Sigmoid colon (tissue), 7 donors: ENCODE data around the gene LZTS3. TPM values are rescaled to one million over a fixed set of nuclear protein-coding genes. Genes with fewer than 3 reads are reported as not detected.
"Not testable (repeated sequence)": the region's sequence is repeated elsewhere in the genome, so short reads cannot be mapped to it uniquely, and the experiment has no call there.

Experiments used
- DNase-seq: peaks from one replicate; pipeline ENCODE4 v3.0.0-alpha.2; 2019
- H3K27ac ChIP-seq, 4 donors: fragments of 200-600 bp; sonication (generic); one replicate each; pipeline ENCODE4 v1.5.1; 2016 to 2019; ENCODE audit warnings: mild to moderate bottlenecking in 1 of 4
- H3K27me3 ChIP-seq, 3 donors: fragments of 200-600 bp; sonication (generic); one replicate each; pipeline ENCODE4 v1.5.1; 2019; ENCODE audit warnings: mild to moderate bottlenecking in 1 of 3
- H3K36me3 ChIP-seq, 4 donors: fragments of 200-600 bp; sonication (generic); one replicate each; pipeline ENCODE4 v1.5.1; 2016 to 2019
- H3K4me1 ChIP-seq, 4 donors: fragments of 200-600 bp; sonication (generic); one replicate each; pipeline ENCODE4 v1.5.1; 2017 to 2019
- H3K4me3 ChIP-seq, 4 donors: fragments of 200-600 bp; sonication (generic); one replicate each; pipeline ENCODE4 v1.5.1; 2017 to 2019; ENCODE audit warnings: mild to moderate bottlenecking in 2 of 4, moderate library complexity in 1 of 4
- H3K9me3 ChIP-seq, 4 donors: fragments of 200-600 bp in 3 of 4; sonication (generic) in 3 of 4; one replicate each; pipeline versions ENCODE4 v1.5.1 to v1.6.1; 2013 to 2019
- CTCF ChIP-seq, 4 experiments: fragments of 450-650 bp in 3 of 4; fragments of 200-600 bp in 1 of 4; IDR thresholded peaks; one replicate each; pipeline ENCODE4 v1.5.1; 2016 to 2019; ENCODE audit warnings: antibody characterized with exemption in 4 of 4, mild to moderate bottlenecking in 3 of 4, moderate library complexity in 2 of 4
- EP300 ChIP-seq, 4 donors: sonication (generic); formaldehyde crosslinking; IDR thresholded peaks; one replicate each; pipeline ENCODE4 v1.6.1; 2017; ENCODE audit warnings: antibody characterized with exemption in 4 of 4
- POLR2A ChIP-seq, 2 donors: fragments of 450-650 bp; IDR thresholded peaks; one replicate each; pipeline ENCODE4 v1.6.1; 2016; ENCODE audit warnings: antibody characterized with exemption in 2 of 2, mild to moderate bottlenecking in 2 of 2, moderate library complexity in 2 of 2
- POLR2AphosphoS5 ChIP-seq, 4 donors: sonication (generic); formaldehyde crosslinking; IDR thresholded peaks; one replicate each; pipeline ENCODE4 v1.6.1; 2017; ENCODE audit warnings: antibody characterized with exemption in 4 of 4
- WGBS, 2 donors: extraction: QIAGEN DNeasy Blood & Tissue Kit; methylation state at CpG; one replicate each; pipeline ENCODE4 v1.1.7; 2013; 5-methylcytosine and 5-hydroxymethylcytosine counted together
- intact Hi-C: fragments of 100-400 bp; cut with DNase I; formaldehyde crosslinking; loops from one replicate; pipeline ENCODE4 v1.15.1; 2023
- polyA plus RNA-seq, 3 donors: library from polyadenylated mRNA; stranded (reverse); fragments of 200-250 nt; gene quantifications; one replicate each; pipeline ENCODE4 v1.2.3, GENCODE V29; 2013
- total RNA-seq, 4 donors: library from RNA; depleted of rRNA; stranded (reverse); fragments of >200 nt; gene quantifications; one replicate each; pipeline ENCODE4 v1.1.0, GENCODE V29; 2016
- donor health status: healthy with polysubstance abuse.
- donor health status: Bipolar disorder and iron deficiency.
- donor health status: healthy.

LZTS3 gene
- total RNA-seq = 1 to 10 TPM; 5.4 to 9.4 (median 8.4) TPM
- 10 to 100 TPM in 1 of 3 donors, 1 to 10 TPM in 2; 2.4 to 10.5 (median 2.5) TPM for polyA plus RNA-seq

- intact Hi-C loops = loop anchor here (1.0 to 5.0 kb wide), 3 partner anchors 13 to 126 kb away; partner anchors contain the start of genes ITPA and MRPS26
- peak; percentile 92 for DNase-seq
- H3K9me3 ChIP-seq = no peaks in the 10 kb centered on the region
- H3K4me1 ChIP-seq = peaks cover 0 to 26% (median 21%) of the 10 kb centered on the region in 4 donors
- WGBS, 2 donors = 0 to 1% methylated on average over 62 of the region's 62 CpGs
- H3K4me3 ChIP-seq = peak within 1 kb of the TSS; percentile 65 to 94 (median 88)
- no peaks in the 10 kb centered on the region for H3K36me3 ChIP-seq
- H3K27me3 ChIP-seq = peaks cover 0 to 17% (median 0%) of the 10 kb centered on the region in 3 donors
- peak within 1 kb of the TSS; percentile 74 to 81 (median 78) for H3K27ac ChIP-seq
- no peak for TF ChIP-seq EP300 (IDR thresholded peaks at IDR 0.05)
- TF ChIP-seq CTCF (IDR thresholded peaks at IDR 0.05) = no peak
- TF ChIP-seq POLR2A (IDR thresholded peaks at IDR 0.05) = no peak
- peak in 2 of 4 donors; percentile 39 to 68 for TF ChIP-seq POLR2AphosphoS5 (IDR thresholded peaks at IDR 0.05)
Observed at GRCh38 chr20:3172933-3173609, at the start of gene LZTS3. Gene LZTS3, minus strand, starts transcription at chr20:3173549. Its CDS starts 6,386 bp downstream, at chr20:3167163.

DNA sequence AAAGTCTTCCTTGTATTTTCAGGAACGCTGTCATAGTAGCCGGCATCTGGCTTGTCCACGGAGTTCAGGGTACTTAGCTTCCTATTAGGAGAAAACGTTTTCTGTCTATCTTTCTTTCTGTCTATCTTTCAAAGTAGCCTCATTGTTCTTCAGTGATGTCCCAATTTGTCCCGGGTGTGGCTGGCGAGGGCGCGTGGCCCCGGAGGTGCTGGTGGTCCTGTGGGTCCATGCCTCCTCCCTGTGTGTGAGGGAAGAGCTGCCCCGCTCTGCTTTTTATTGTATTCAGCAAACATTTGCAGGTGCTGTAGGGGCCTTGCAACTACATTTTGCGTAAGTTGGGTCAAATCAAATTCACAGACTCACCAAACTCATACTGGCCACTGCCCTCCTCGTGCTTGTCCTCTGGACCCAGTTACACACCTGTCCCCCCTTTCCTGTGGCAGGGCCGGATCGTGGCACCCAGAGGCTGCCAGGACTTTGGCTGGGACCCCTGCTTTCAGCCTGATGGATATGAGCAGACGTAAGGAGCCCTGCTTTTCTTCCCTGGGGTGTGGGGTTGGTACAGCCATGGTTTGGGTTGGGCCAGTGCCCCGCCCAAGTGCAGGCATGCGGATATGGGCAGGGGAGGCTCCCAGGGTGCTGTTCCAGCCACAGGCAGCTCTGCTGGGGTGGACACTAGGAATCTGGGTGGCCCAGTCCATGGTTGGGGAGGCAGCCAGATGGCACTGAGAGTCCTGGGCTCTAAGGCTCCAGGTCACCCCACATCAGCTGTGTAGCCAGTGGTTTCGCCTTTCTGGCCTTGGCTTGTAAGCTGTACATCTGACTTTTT is 48.3 kb upstream of the LZTS3 start:
- no peak for TF ChIP-seq POLR2A (IDR thresholded peaks at IDR 0.05)
- TF ChIP-seq CTCF (IDR thresholded peaks at IDR 0.05) = no peak
- TF ChIP-seq EP300 (IDR thresholded peaks at IDR 0.05) = no peak
- no peak for TF ChIP-seq POLR2AphosphoS5 (IDR thresholded peaks at IDR 0.05)
- no peak overlapping the region for H3K4me3 ChIP-seq
- no peak for DNase-seq
- H3K36me3 ChIP-seq = peaks cover 0 to 54% (median 8%) of the 10 kb centered on the region in 4 donors
- H3K9me3 ChIP-seq = no peaks in the 10 kb centered on the region
- no peaks in the 10 kb centered on the region for H3K27me3 ChIP-seq
- H3K4me1 ChIP-seq = peaks cover 0 to 7% (median 6%) of the 10 kb centered on the region in 4 donors
- H3K27ac ChIP-seq = no peak overlapping the region
- intact Hi-C loops = no loop called here
- WGBS, 2 donors = 74 to 90% methylated on average over 18 of the region's 18 CpGs

- H3K27ac ChIP-seq = no peak overlapping the region
Observed at GRCh38 chr20:3218307-3218988, 45.1 kb upstream of the LZTS3 start.

GRCh38 chr20:3215359-3215917 is 42.1 kb upstream of the LZTS3 start:
- H3K4me1 ChIP-seq, intact Hi-C loops, H3K27ac ChIP-seq, H3K27me3 ChIP-seq, H3K9me3 ChIP-seq, DNase-seq, H3K4me3 ChIP-seq: not testable (repeated sequence)
- WGBS, 2 donors = 93 to 96% methylated on average over 7 of the region's 7 CpGs
- peaks cover 0 to 36% (median 6%) of the 10 kb centered on the region in 4 donors for H3K36me3 ChIP-seq

More at GRCh38 chr20:3218307-3218988, 45.1 kb upstream of the LZTS3 start:
- 18 to 22% methylated on average over 30 of the region's 30 CpGs for WGBS, 2 donors
- intact Hi-C loops = no loop called here
- no peak for DNase-seq
- peaks cover 0 to 61% (median 10%) of the 10 kb centered on the region in 4 donors for H3K36me3 ChIP-seq
- peaks cover 0 to 7% (median 6%) of the 10 kb centered on the region in 4 donors for H3K4me1 ChIP-seq
- TF ChIP-seq POLR2A (IDR thresholded peaks at IDR 0.05) (no peak), CTCF (IDR thresholded peaks at IDR 0.05) (peak; percentile 20 to 87 (median 70))
- H3K4me3 ChIP-seq = no peak overlapping the region
- no peaks in the 10 kb centered on the region for H3K9me3 ChIP-seq
- H3K27me3 ChIP-seq = no peaks in the 10 kb centered on the region
